ENCODE results near the gene PPA2. TPM values are rescaled to one million over a fixed set of nuclear protein-coding genes. Genes with fewer than 3 reads are reported as not detected.

Gene PPA2
- total RNA-seq, 1 experiment from 2014 or later, result 98.5 TPM

- peaks cover 0 to 10% of the 10 kb centered on the region in 2 experiments; a peak in 1 of 4 replicates for H3K36me3 ChIP-seq (ENCODE audit: control insufficient read depth in 1 of 2, insufficient read depth in 2 of 2, low read length in 2 of 2)
- no peak overlapping the region for H3K4me3 ChIP-seq (replicated peaks in 1 of 2; ENCODE audit: low read depth in 1 of 2, low read length in 2 of 2)
Observed at GRCh38 chr4:105422207-105422920, 51.5 kb downstream of the PPA2 start.

GRCh38 chr4:105417624-105418023 is 56.2 kb downstream of the PPA2 start:
- intact Hi-C loops (cut with micrococcal nuclease), result no loop called here
- Histone ChIP-seq H3K9me2 (ENCODE audit: insufficient read depth) (no peaks in the 10 kb centered on the region), H3K9me3 (ENCODE audit: control insufficient read depth in 1 of 2, insufficient read depth in 1 of 2, low read depth in 1 of 2, low read length in 2 of 2) (no peaks in the 10 kb centered on the region), H3K9ac (ENCODE audit: low read length) (no peak overlapping the region), H3K36me3 (ENCODE audit: control insufficient read depth in 1 of 2, insufficient read depth in 2 of 2, low read length in 2 of 2) (0 out of 4 replicates have a peak, but pooled peaks cover 0 to 6% of the 10 kb centered on the region in 2 experiments), H3K79me2 (ENCODE audit: insufficient read depth, low read length) (no peaks in the 10 kb centered on the region), H4K20me1 (ENCODE audit: insufficient read depth) (no peaks in the 10 kb centered on the region), H3K4me3 (replicated peaks in 1 of 2; ENCODE audit: low read depth in 1 of 2, low read length in 2 of 2) (no peak overlapping the region), H3K4me1 (ENCODE audit: control insufficient read depth in 1 of 2, insufficient read depth in 2 of 2, low read length in 2 of 2) (no peaks in the 10 kb centered on the region), H2AFZ (ENCODE audit: low read depth, low read length, poor library complexity, severe bottlenecking) (no peak overlapping the region), H3K27me3 (ENCODE audit: insufficient read depth, low read length) (no peaks in the 10 kb centered on the region), H3K4me2 (ENCODE audit: low read length) (no peak overlapping the region), H3K27ac (ENCODE audit: low read depth, low read length) (no peak overlapping the region)
- ChIA-PET RAD21 (ENCODE audit: low non-redundant PET in 1 of 2, low total read pairs in 2 of 2, uncharacterized antibody in 2 of 2, unreplicated experiment in 2 of 2) (no interaction called here), CTCF (no interaction called here), POLR2A (no interaction called here)
- no peak for DNase-seq (ENCODE audit: low read depth, low spot score)
- ATAC-seq, result no peak
- no TSS peak for BruUV-seq (replicated peaks)
- no peak for TF ChIP-seq SP1 (IDR thresholded peaks at IDR 0.05; ENCODE audit: low read depth)
- TF ChIP-seq ATF3 (IDR thresholded peaks at IDR 0.05), result no peak
- no peak for TF ChIP-seq POLR2AphosphoS5 (IDR thresholded peaks at IDR 0.05; ENCODE audit: low read depth, low read length)
- no peak for TF ChIP-seq YY1 (IDR thresholded peaks at IDR 0.05; ENCODE audit: extremely low read depth, insufficient replicate concordance, low read depth, low read length)
- no peak for TF ChIP-seq CEBPB (IDR thresholded peaks at IDR 0.05; ENCODE audit: low read depth)
- TF ChIP-seq REST (IDR thresholded peaks at IDR 0.05; ENCODE audit: low read depth), result no peak
- TF ChIP-seq RAD21 (IDR thresholded peaks at IDR 0.05; ENCODE audit: low read depth), result no peak
- no peak for TF ChIP-seq EZH2 (IDR thresholded peaks at IDR 0.05)
- no peak for TF ChIP-seq MAX (IDR thresholded peaks at IDR 0.05)
- no peak for TF ChIP-seq FOSL1 (IDR thresholded peaks at IDR 0.05; ENCODE audit: low read depth)
- no peak for TF ChIP-seq POLR2A (IDR thresholded peaks at IDR 0.05; ENCODE audit: borderline replicate concordance, extremely low read depth, insufficient read depth, insufficient read length)
- no peak for TF ChIP-seq EGR1 (IDR thresholded peaks at IDR 0.05; ENCODE audit: low read depth)

More at GRCh38 chr4:105422207-105422920, 51.5 kb downstream of the PPA2 start:
- Histone ChIP-seq H3K9ac (ENCODE audit: low read length) (no peak overlapping the region), H3K27ac (ENCODE audit: low read depth, low read length) (no peak overlapping the region), H3K79me2 (ENCODE audit: insufficient read depth, low read length) (no peaks in the 10 kb centered on the region), H2AFZ (ENCODE audit: low read depth, low read length, poor library complexity, severe bottlenecking) (no peak overlapping the region), H3K4me1 (ENCODE audit: control insufficient read depth in 1 of 2, insufficient read depth in 2 of 2, low read length in 2 of 2) (no peaks in the 10 kb centered on the region), H3K27me3 (ENCODE audit: insufficient read depth, low read length) (no peaks in the 10 kb centered on the region), H3K4me2 (ENCODE audit: low read length) (no peak overlapping the region), H4K20me1 (ENCODE audit: insufficient read depth) (no peaks in the 10 kb centered on the region), H3K9me2 (ENCODE audit: insufficient read depth) (no peaks in the 10 kb centered on the region), H3K9me3 (ENCODE audit: control insufficient read depth in 1 of 2, insufficient read depth in 1 of 2, low read depth in 1 of 2, low read length in 2 of 2) (no peaks in the 10 kb centered on the region)
- POLR2A ChIA-PET, result no interaction called here
- CTCF ChIA-PET, result no interaction called here
- RAD21 ChIA-PET (ENCODE audit: low non-redundant PET in 1 of 2, low total read pairs in 2 of 2, uncharacterized antibody in 2 of 2, unreplicated experiment in 2 of 2), result no interaction called here
- intact Hi-C loops (cut with micrococcal nuclease), result no loop called here
- TF ChIP-seq EZH2 (IDR thresholded peaks at IDR 0.05) (no peak), ELF1 (IDR thresholded peaks at IDR 0.05; ENCODE audit: borderline replicate concordance, low read depth) (no peak), CBX3 (IDR thresholded peaks at IDR 0.05; ENCODE audit: low read depth) (no peak), EZH2phosphoT487 (IDR thresholded peaks at IDR 0.05; ENCODE audit: borderline replicate concordance) (no peak), SP1 (IDR thresholded peaks at IDR 0.05; ENCODE audit: low read depth) (no peak), JUND (IDR thresholded peaks at IDR 0.05) (no peak), ZFX (IDR thresholded peaks at IDR 0.05) (no peak), EGR1 (IDR thresholded peaks at IDR 0.05; ENCODE audit: low read depth) (no peak), FOSL1 (IDR thresholded peaks at IDR 0.05; ENCODE audit: low read depth) (no peak), MAX (IDR thresholded peaks at IDR 0.05) (no peak), SIN3A (IDR thresholded peaks at IDR 0.05; ENCODE audit: low read depth) (no peak), POLR2AphosphoS5 (IDR thresholded peaks at IDR 0.05; ENCODE audit: low read depth, low read length) (no peak), YY1 (IDR thresholded peaks at IDR 0.05; ENCODE audit: extremely low read depth, insufficient replicate concordance, low read depth, low read length) (no peak), SRF (IDR thresholded peaks at IDR 0.05; ENCODE audit: low read depth) (no peak), POLR2A (IDR thresholded peaks at IDR 0.05; ENCODE audit: borderline replicate concordance, extremely low read depth, insufficient read depth, insufficient read length) (no peak)
- DNase-seq (ENCODE audit: low read depth, low spot score), result no peak
- BruUV-seq (replicated peaks), result no TSS peak
- no peak for ATAC-seq

Data from HCT116 (cell line).